ENCODE measurements around the gene SCARF2. TPM values are rescaled to one million over a fixed set of nuclear protein-coding genes. Genes with fewer than 3 reads are reported as not detected.
A peak's percentile ranks its signal among the peaks of the same experiment; 100 is the strongest.

SCARF2 gene
- total RNA-seq, 1 donor from 2014 or later: 6.5 TPM

DNA sequence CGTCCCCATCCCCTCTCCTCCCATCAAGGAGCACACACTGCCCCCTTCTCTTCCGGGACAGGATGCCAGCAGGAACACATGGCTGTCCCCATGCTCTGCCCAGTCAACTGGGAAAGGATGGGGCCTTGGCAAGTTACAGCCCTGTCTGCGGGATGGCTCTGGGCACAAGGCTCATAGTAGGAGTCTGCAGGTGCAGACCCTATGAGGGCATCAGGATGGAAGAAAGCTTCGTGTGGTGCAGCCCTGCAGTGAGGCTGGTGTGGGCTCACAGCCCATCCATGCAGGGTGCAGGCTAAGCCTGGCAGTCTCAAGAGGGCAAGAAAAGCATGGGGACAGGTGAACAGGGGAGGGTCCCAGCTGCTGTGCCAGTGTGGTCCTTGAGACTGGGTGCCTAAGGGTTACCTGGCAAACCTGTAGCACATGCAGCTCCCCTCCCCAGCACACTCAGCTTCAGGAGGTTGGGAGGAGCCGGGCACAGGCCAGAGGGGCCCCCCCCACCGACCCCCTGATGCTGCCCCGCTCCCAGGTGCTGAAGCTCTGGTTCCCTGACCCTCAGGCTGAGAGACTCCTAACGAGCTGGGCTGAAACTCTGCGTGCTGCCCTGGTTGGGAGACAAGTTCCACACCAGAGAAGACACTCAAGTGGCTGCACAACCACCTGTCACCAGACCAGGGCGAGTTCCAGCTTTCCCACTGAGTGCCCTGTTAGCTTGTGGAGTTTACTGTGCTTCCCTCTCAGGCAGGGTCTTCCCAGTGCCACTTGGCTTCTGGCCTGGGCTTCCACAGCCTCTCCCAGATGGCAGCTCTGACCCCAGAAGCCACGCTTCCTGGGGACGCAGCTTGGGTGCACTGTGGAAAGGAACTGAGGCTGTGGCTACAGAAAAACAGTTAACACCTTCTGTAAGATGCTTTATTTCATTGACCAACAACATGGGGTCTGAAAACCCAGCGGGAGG is 3.3 kb upstream of the SCARF2 start:
- no peak for DNase-seq (ENCODE audit: low read depth in 2 of 2)

DNA sequence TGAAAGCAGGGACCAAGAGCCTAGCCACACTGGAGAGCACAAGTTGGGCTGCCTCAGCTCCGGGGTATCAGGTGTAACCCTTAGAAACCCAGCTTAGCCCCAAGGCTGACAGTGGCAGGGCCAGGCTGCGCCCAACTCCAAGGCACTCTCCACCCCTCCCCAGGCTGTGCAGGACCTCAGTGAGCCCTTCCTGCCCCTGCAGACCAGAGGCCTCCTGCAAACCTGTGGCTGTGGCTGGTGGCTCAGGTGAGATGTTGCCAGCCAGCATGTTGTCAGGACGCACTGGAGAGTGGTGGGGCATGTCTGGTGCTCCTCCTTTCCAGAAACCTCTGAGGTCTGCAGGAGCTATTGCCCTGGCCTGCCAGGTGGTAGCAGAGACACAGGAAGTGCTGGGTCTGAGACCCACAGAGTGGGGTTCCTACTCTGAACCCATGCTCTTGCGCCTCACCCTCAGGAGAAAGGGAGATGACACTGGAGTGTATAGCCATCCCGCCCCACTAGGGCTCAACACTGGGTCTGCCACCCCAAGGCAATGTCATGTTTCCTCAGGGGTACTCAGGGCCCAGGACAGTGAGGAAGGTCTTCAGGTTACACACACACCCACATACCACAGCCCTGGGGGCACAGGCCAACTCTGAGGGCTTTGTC is 2.4 kb upstream of the SCARF2 start:
- DNase-seq (ENCODE audit: low read depth in 2 of 2): no peak

GRCh38 chr22:20439556-20439927 is 1.9 kb upstream of the SCARF2 start:
- no peak for DNase-seq (ENCODE audit: low read depth in 2 of 2)

- peak in 1 of 2 donors; percentile 30 for DNase-seq (ENCODE audit: low read depth in 2 of 2)
These were observed 1.3 kb upstream of the SCARF2 start for GRCh38 chr22:20438678-20439492.

DNA sequence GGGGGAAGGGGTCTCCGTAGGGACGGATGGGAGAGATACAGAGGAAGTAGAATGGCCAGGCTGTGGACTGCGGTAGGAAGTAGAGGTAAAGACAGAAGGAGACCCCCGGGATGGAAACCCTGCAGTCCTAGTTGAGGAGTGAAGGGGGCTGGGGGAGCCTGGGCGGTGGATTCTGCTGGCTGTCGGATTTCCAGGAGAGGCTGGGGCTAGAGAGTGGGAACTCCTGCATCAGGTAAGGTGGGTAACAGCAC is 727 bp upstream of the SCARF2 start:
- DNase-seq (ENCODE audit: low read depth in 2 of 2): no peak

GRCh38 chr22:20436768-20437612 is 635 bp downstream of the SCARF2 start:
- DNase-seq (ENCODE audit: low read depth in 2 of 2): peak in 1 of 2 donors; percentile 34

- no peak for DNase-seq (ENCODE audit: low read depth in 2 of 2)
These were observed 1.3 kb downstream of the SCARF2 start for GRCh38 chr22:20436307-20436767.

DNA sequence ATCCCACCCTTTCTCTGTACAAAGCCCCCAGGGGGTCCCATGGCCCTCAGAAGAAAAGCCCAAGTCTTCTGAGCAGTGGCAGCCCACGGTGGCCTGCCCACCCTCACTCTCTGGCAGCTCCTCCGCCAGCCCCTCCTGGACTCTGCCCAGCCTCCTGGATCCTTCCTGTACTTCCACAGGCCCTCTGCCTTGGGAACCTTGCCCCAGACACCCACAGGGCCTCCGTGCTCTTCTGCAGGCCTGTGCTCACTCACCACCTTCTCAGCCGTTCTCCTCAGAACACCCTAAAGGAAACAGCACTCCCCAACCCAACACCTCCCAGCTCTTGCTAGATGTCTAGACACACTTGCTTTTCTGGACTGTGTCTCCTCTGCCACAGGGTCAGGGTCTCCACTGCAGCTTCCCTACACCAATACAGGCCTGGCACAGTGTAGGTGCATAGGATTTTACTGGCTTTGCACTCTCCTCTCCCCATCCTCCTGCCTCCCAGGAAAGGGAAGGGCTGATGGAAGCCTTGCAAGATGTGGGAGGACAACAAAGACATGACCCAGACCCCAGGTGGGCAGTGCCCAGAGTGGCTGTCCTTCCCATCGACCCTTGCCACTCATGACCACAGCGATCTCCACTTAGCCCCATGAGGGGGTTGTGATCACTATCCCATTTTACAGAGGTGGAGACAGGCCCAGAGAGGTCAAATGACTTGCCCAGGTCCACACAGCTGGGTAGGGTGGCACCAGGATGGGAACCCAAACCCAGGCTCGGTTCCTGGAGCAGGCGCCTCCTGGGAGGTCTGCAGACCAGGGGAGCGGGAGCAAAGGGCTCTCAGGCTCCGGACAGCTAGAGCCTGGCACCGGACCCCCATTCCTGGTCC is 2.0 kb downstream of the SCARF2 start:
- DNase-seq (ENCODE audit: low read depth in 2 of 2): no peak

DNA sequence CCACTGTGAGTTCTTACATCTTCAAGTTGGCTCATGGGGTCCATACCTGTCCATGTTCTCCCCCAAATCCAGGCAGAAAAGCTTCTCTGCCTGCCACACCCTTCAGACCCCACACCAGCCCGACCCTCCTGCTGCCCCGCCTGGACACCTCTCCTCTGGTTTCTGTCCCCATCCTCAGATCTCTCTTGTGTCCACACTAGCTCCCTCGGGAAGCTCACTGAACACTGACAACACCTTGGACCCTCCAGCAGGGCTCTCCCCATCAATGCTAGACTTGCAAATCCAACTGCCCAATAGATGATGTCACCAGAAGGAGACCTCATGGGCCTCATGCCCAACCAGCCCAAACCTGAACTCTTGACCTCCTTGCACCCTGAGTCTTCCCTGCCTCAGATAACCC is 2.9 kb downstream of the SCARF2 start:
- DNase-seq (ENCODE audit: low read depth in 2 of 2): no peak

- DNase-seq (ENCODE audit: low read depth in 2 of 2): no peak
These were observed 3.3 kb downstream of the SCARF2 start for GRCh38 chr22:20434264-20434751.

GRCh38 chr22:20433686-20434241 is 3.9 kb downstream of the SCARF2 start:
- DNase-seq (ENCODE audit: low read depth in 2 of 2): no peak

- no peak for DNase-seq (ENCODE audit: low read depth in 2 of 2)
These were observed 4.4 kb downstream of the SCARF2 start for GRCh38 chr22:20433191-20433590.

DNA sequence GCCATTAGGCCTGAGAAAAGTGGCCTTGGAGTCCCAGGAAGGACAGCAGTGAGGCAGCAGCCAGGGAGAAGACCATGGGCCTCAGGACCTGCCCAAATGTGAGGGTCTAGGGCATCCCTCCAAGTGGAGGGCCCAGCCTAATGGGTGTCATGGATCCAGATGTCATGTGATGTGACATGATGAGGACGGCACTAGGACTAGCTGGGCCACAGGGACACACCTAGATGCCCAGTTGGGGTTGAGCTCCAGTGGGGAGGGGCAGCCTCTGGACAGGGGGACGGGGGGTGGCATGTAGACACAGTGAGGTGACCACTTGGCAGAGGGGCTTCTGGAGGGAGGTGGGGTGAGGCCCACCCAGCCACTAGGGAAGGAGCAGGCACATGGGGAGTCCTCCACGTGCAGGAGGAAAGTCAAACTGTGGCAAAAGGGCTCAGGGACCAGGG is 5.4 kb downstream of the SCARF2 start:
- no peak for DNase-seq (ENCODE audit: low read depth in 2 of 2)

- DNase-seq (ENCODE audit: low read depth in 2 of 2): no peak
These were observed 6.0 kb downstream of the SCARF2 start for GRCh38 chr22:20431511-20432192.

- DNase-seq (ENCODE audit: low read depth in 2 of 2): peak; percentile 56 to 84
These were observed 6.7 kb downstream of the SCARF2 start for GRCh38 chr22:20430720-20431510.

GRCh38 chr22:20430101-20430719 is 7.4 kb downstream of the SCARF2 start:
- no peak for DNase-seq (ENCODE audit: low read depth in 2 of 2)

- DNase-seq (ENCODE audit: low read depth in 2 of 2): no peak
These were observed 8.1 kb downstream of the SCARF2 start for GRCh38 chr22:20429254-20430100.

Measured in lung microvascular endothelial cell (primary cell).